Measurements from ENCODE around the gene MBNL1.
A peak's percentile ranks its signal among the peaks of the same experiment; 100 is the strongest.
"Not testable (repeated sequence)": the region's sequence is repeated elsewhere in the genome, so short reads cannot be mapped to it uniquely, and the experiment has no call there.

The MBNL1 gene

DNA sequence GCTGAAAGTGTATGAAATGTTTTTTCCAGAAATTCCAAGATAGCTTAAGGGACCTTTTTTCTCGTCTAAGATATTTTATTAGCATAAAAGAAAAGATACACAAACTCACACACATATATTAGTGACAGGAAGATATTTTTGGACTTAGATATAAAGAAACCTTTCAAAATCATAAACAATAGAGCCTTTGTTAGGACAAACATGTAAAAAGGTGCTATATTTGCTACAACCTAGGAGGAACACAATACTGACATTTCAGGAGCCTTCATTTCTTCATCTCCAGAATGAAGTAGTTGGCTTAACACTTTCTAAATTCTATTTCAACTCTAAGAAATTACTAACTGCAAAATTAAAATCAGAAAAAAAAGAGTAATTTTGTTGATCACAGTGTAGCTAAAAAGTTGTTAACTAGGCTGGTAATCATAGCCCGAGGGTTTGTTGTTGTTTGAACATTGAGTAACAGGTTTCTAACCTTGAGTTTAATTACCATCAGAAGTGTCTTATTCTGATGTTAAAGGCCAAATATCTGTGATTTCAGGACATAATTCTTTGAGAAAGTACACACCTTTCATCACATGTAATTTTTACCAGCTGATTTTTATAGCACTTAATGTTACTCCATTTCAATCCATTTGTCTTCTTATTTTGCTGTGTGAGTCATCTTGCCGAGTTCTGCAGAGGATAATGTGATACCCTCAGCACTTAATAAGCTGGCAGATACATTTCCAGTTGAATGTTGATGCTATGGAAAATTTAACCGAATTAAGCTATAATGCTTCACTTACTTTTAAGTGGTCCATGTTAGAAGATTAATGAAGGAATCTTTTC is 97.3 kb downstream of the MBNL1 start:
- peaks cover 65% of the 10 kb centered on the region for H4K20me1 ChIP-seq (ENCODE audit: insufficient read depth, low read length)
- peaks cover 22% of the 10 kb centered on the region for H3K4me1 ChIP-seq (ENCODE audit: insufficient read depth, low read length)
- DNase-seq (no peak), ATAC-seq (ENCODE audit: insufficient read depth, low read depth) (no peak)
- no peak overlapping the region for H3K27ac ChIP-seq (ENCODE audit: low read length)
- no peak overlapping the region for H3K9ac ChIP-seq (ENCODE audit: low read depth, low read length)
- H2AFZ ChIP-seq (ENCODE audit: low read depth, low read length), result no peak overlapping the region
- peaks cover 100% of the 10 kb centered on the region for H3K79me2 ChIP-seq (ENCODE audit: insufficient read depth, low read length)
- peaks cover 34% of the 10 kb centered on the region; the same call in 1 of the 2 replicates for H3K36me3 ChIP-seq (ENCODE audit: insufficient read depth, low read length)
- no peaks in the 10 kb centered on the region for H3K27me3 ChIP-seq (ENCODE audit: insufficient read depth, low read length, poor library complexity)
- H3K9me3 ChIP-seq (ENCODE audit: insufficient read depth, low read length, severe bottlenecking), result peaks cover 2% of the 10 kb centered on the region
- H3K4me2 ChIP-seq (ENCODE audit: insufficient read depth, low read length), result no peak overlapping the region
- H3K4me3 ChIP-seq (ENCODE audit: low read depth in 1 of 2, low read length in 2 of 2), result no peak overlapping the region
- TF ChIP-seq, protein P1, sequence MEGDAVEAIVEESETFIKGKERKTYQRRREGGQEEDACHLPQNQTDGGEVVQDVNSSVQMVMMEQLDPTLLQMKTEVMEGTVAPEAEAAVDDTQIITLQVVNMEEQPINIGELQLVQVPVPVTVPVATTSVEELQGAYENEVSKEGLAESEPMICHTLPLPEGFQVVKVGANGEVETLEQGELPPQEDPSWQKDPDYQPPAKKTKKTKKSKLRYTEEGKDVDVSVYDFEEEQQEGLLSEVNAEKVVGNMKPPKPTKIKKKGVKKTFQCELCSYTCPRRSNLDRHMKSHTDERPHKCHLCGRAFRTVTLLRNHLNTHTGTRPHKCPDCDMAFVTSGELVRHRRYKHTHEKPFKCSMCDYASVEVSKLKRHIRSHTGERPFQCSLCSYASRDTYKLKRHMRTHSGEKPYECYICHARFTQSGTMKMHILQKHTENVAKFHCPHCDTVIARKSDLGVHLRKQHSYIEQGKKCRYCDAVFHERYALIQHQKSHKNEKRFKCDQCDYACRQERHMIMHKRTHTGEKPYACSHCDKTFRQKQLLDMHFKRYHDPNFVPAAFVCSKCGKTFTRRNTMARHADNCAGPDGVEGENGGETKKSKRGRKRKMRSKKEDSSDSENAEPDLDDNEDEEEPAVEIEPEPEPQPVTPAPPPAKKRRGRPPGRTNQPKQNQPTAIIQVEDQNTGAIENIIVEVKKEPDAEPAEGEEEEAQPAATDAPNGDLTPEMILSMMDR (IDR thresholded peaks at IDR 0.05; ENCODE audit: borderline replicate concordance, extremely low read depth, low read length, poor library complexity, severe bottlenecking), result no peak
- TF ChIP-seq EZH2 (IDR thresholded peaks at IDR 0.05; ENCODE audit: borderline replicate concordance, low read depth, low read length, severe bottlenecking), result no peak

DNA sequence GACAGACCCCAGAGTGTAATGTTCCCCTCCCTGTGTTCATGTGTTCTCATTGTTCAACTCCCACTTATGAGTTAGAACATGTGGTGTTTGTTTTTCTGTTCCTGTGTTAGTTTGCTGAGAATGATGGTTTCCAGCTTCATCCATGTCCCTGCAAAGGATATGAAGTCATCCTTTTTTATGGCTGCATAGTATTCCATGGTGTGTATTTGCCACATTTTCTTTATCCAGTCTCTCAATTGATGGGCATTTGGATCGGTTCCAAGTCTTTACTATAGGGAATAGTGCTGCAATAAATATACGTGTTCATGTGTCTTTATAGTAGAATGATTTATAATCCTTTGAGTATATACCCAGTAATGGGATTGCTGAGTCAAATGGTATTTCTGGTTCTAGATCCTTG is 98.5 kb downstream of the MBNL1 start:
- H3K27ac ChIP-seq (ENCODE audit: low read length); H3K9ac ChIP-seq (ENCODE audit: low read depth, low read length); ATAC-seq (ENCODE audit: insufficient read depth, low read depth); DNase-seq; H3K4me2 ChIP-seq (ENCODE audit: insufficient read depth, low read length); H3K27me3 ChIP-seq (ENCODE audit: insufficient read depth, low read length, poor library complexity); H3K9me3 ChIP-seq (ENCODE audit: insufficient read depth, low read length, severe bottlenecking); H3K4me3 ChIP-seq (ENCODE audit: low read depth in 1 of 2, low read length in 2 of 2); H2AFZ ChIP-seq (ENCODE audit: low read depth, low read length): not testable (repeated sequence)
- H3K36me3 ChIP-seq (ENCODE audit: insufficient read depth, low read length), result peaks cover 28% of the 10 kb centered on the region; the same call in 1 of the 2 replicates
- peaks cover 100% of the 10 kb centered on the region for H3K79me2 ChIP-seq (ENCODE audit: insufficient read depth, low read length)
- peaks cover 65% of the 10 kb centered on the region; the same call in 1 of the 2 replicates for H4K20me1 ChIP-seq (ENCODE audit: insufficient read depth, low read length)
- peaks cover 18% of the 10 kb centered on the region for H3K4me1 ChIP-seq (ENCODE audit: insufficient read depth, low read length)

DNA sequence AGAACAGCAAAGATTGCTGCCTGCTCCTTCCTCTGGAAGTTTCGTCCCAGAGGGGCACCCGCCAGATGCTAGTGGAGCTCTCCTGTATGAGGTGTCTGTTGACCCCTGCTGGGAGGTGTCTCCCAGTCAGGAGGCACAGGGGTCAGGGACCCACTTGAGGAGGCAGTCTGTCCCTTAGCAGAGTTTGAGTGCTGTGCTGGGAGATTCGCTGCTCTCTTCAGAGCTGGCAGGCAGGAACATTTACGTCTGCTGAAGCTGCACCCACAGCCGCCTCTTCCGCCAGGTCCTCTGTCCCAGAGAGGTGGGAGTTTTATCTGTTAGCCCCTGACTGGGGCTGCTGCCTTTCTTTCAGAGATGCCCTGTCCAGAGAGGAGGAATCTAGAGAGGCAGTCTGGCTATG is 103.9 kb downstream of the MBNL1 start:
- H3K79me2 ChIP-seq (ENCODE audit: insufficient read depth, low read length), result peaks cover 100% of the 10 kb centered on the region
- H3K27ac ChIP-seq (ENCODE audit: low read length); ATAC-seq (ENCODE audit: insufficient read depth, low read depth); H3K9ac ChIP-seq (ENCODE audit: low read depth, low read length); H3K4me3 ChIP-seq (ENCODE audit: low read depth in 1 of 2, low read length in 2 of 2); H3K4me2 ChIP-seq (ENCODE audit: insufficient read depth, low read length); H2AFZ ChIP-seq (ENCODE audit: low read depth, low read length); H3K9me3 ChIP-seq (ENCODE audit: insufficient read depth, low read length, severe bottlenecking); H3K4me1 ChIP-seq (ENCODE audit: insufficient read depth, low read length); DNase-seq; H3K27me3 ChIP-seq (ENCODE audit: insufficient read depth, low read length, poor library complexity): not testable (repeated sequence)
- H4K20me1 ChIP-seq (ENCODE audit: insufficient read depth, low read length), result peaks cover 81% of the 10 kb centered on the region; the same call in 1 of the 2 replicates
- peaks cover 14% of the 10 kb centered on the region for H3K36me3 ChIP-seq (ENCODE audit: insufficient read depth, low read length)

DNA sequence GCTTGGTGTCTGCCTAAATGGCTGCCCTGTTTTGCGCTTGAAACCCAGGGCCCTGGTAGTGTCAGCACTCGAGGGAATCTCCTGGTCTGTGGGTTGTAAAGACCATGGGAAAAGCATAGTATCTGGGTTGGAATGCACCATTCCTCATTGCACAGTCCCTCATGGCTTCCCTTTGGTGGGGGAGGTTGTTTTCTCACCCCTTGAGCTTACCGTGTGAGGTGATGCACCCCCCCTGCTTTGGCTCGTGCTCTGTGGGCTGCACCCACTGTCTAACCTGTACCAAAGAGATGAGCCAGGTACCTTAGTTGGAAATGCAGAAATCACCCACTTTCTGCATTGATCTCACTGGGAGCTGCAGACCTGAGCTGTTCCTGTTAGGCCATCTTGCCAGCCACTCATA is 104.7 kb downstream of the MBNL1 start:
- Histone ChIP-seq H3K27ac (ENCODE audit: low read length) (no peak overlapping the region), H3K36me3 (ENCODE audit: insufficient read depth, low read length) (peaks cover 18% of the 10 kb centered on the region), H3K4me1 (ENCODE audit: insufficient read depth, low read length) (no peaks in the 10 kb centered on the region; the same call in 1 of the 2 replicates), H3K9me3 (ENCODE audit: insufficient read depth, low read length, severe bottlenecking) (no peaks in the 10 kb centered on the region), H2AFZ (ENCODE audit: low read depth, low read length) (no peak overlapping the region), H3K9ac (ENCODE audit: low read depth, low read length) (no peak overlapping the region), H3K4me2 (ENCODE audit: insufficient read depth, low read length) (no peak overlapping the region), H4K20me1 (ENCODE audit: insufficient read depth, low read length) (peaks cover 84% of the 10 kb centered on the region; the same call in 1 of the 2 replicates), H3K79me2 (ENCODE audit: insufficient read depth, low read length) (peaks cover 100% of the 10 kb centered on the region), H3K4me3 (ENCODE audit: low read depth in 1 of 2, low read length in 2 of 2) (no peak overlapping the region), H3K27me3 (ENCODE audit: insufficient read depth, low read length, poor library complexity) (no peaks in the 10 kb centered on the region)
- no peak for TF ChIP-seq EZH2 (IDR thresholded peaks at IDR 0.05; ENCODE audit: borderline replicate concordance, low read depth, low read length, severe bottlenecking)
- TF ChIP-seq, protein P1 (IDR thresholded peaks at IDR 0.05; ENCODE audit: borderline replicate concordance, extremely low read depth, low read length, poor library complexity, severe bottlenecking), result no peak
- DNase-seq, result no peak
- ATAC-seq (ENCODE audit: insufficient read depth, low read depth), result peak; percentile 33; the same call in 1 of the 3 replicates

Measured in DND-41 (cell line).